ENCODE measurements around the gene PGLYRP1.

Gene PGLYRP1

DNA sequence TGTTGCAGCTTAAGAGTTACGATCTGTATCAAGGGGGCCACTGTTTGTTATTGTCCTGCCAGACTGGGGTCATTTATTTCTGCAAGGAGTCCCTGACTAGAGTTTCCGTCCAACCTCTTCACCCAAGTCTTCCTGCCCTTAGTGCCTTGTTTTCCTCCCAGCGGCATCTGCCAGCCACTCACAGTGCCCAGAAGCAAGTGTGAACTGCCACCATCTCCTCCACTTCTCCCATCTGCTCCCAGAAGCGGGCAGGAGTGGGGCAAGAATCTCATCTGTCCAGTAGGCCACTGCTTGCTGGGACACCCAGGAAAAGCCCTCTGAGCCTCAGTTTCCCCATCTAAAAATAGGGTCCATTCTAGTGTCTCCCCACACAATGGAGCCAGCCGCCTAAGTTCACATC is 53.2 kb downstream of the PGLYRP1 start:
- Histone ChIP-seq H4K20me1 (ENCODE audit: insufficient read depth) (no peaks in the 10 kb centered on the region), H3K4me3 (IDR thresholded peaks at IDR 0.05; ENCODE audit: insufficient read depth, low read depth, low read length) (no peak overlapping the region), H2AFZ (ENCODE audit: low read depth) (no peak overlapping the region), H3K79me2 (ENCODE audit: insufficient read depth, low read depth) (no peaks in the 10 kb centered on the region), H3K9ac (no peak overlapping the region), H3K4me1 (ENCODE audit: low read depth, poor library complexity, severe bottlenecking) (no peaks in the 10 kb centered on the region), H3K36me3 (ENCODE audit: insufficient read depth) (no peaks in the 10 kb centered on the region), H3K27ac (no peak overlapping the region), H3K27me3 (ENCODE audit: insufficient read depth, low read depth) (peaks cover 89% of the 10 kb centered on the region), H3K4me2 (no peak overlapping the region)
- TF ChIP-seq CTCF (conservative IDR thresholded peaks at IDR 0.05; ENCODE audit: low read depth, low read length) = no peak

Data from KMS-11 (cell line).